Measurements from ENCODE around the gene ABHD8.

DNA sequence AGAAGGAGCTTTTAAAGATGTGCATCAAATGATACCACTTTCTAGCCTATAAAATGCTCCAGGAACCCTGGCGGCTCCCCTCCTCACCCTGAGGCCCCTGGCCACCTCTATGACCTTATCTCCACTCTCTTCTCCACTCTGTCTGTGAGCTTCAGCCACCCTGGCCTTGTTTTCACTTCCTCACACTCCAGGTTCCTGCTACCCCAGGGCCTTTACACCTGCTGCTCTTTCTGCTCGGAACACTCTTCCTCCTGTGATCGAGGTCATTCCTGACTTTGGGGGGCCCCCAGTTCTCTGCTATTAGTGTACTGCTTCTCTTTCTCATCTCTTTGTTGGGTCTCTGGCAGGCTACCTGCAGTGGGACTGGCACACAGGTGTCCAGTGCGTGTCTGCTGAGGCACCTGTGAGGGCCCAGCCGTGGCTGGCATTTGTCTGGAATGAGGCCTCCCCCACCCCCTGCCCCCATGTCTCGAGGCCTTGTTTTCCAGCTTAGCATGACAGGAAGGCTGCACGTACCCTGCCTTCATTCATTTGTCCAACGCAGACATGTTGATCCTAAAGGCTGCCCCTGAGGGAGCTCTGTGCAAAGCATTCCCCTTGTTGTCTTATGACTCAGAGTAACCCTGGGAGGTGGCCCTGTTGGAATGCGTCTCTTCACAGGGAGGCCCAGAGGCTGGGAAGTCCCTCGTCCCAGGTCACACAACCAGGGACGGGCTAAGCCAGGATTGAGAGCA is 8.4 kb upstream of the ABHD8 start:
- TF ChIP-seq, protein P1, sequence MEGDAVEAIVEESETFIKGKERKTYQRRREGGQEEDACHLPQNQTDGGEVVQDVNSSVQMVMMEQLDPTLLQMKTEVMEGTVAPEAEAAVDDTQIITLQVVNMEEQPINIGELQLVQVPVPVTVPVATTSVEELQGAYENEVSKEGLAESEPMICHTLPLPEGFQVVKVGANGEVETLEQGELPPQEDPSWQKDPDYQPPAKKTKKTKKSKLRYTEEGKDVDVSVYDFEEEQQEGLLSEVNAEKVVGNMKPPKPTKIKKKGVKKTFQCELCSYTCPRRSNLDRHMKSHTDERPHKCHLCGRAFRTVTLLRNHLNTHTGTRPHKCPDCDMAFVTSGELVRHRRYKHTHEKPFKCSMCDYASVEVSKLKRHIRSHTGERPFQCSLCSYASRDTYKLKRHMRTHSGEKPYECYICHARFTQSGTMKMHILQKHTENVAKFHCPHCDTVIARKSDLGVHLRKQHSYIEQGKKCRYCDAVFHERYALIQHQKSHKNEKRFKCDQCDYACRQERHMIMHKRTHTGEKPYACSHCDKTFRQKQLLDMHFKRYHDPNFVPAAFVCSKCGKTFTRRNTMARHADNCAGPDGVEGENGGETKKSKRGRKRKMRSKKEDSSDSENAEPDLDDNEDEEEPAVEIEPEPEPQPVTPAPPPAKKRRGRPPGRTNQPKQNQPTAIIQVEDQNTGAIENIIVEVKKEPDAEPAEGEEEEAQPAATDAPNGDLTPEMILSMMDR (IDR thresholded peaks at IDR 0.05): no peak
- peak in 1 of 2 donors; percentile 33 for TF ChIP-seq POLR2A (IDR thresholded peaks at IDR 0.05)

Data from adrenal gland (tissue), 5 donors.